ENCODE measurements around the gene SPHKAP.

GRCh38 chr2:228064796-228065315 lies 116.6 kb downstream of the SPHKAP start:
- TF ChIP-seq FOXA1 (IDR thresholded peaks at IDR 0.05) (no peak), NFRKB (IDR thresholded peaks at IDR 0.05) (no peak), ARNT (IDR thresholded peaks at IDR 0.05) (no peak), FOXK2 (IDR thresholded peaks at IDR 0.05) (no peak), FOXM1 (IDR thresholded peaks at IDR 0.05; ENCODE audit: borderline replicate concordance) (no peak), SP1 (IDR thresholded peaks at IDR 0.05) (no peak), ELF4 (IDR thresholded peaks at IDR 0.05) (no peak), ZNF384 (IDR thresholded peaks at IDR 0.05) (no peak), BHLHE40 (IDR thresholded peaks at IDR 0.05; ENCODE audit: borderline replicate concordance) (no peak), TARDBP (IDR thresholded peaks at IDR 0.05) (no peak)
- TF ChIP-seq, protein P1, sequence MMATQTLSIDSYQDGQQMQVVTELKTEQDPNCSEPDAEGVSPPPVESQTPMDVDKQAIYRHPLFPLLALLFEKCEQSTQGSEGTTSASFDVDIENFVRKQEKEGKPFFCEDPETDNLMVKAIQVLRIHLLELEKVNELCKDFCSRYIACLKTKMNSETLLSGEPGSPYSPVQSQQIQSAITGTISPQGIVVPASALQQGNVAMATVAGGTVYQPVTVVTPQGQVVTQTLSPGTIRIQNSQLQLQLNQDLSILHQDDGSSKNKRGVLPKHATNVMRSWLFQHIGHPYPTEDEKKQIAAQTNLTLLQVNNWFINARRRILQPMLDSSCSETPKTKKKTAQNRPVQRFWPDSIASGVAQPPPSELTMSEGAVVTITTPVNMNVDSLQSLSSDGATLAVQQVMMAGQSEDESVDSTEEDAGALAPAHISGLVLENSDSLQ (IDR thresholded peaks at IDR 0.05), result no peak
